Prostate gland (tissue), 2 donors: ENCODE data around the gene CNTNAP2. TPM values are rescaled to one million over a fixed set of nuclear protein-coding genes. Genes with fewer than 3 reads are reported as not detected.

Source experiments
- DNase-seq: peaks from one replicate; pipeline ENCODE4 v3.0.0-alpha.2; 2019; ENCODE audit warnings: low spot score
- H3K27ac ChIP-seq, 2 donors: fragments of 200-600 bp; sonication (generic); 2 replicates each; pipeline ENCODE4 v1.5.1; 2017 to 2019
- H3K27me3 ChIP-seq: fragments of 200-600 bp; sonication (generic); replicated peaks from 2 replicates; pipeline ENCODE4 v1.5.1; 2019; ENCODE audit not compliant: insufficient read depth
- H3K36me3 ChIP-seq, 2 donors: fragments of 200-600 bp; sonication (generic); 1 replicate in 1 of 2; 2 replicates in 1 of 2; pipeline versions ENCODE4 v1.5.1 to v1.8.1; 2017 to 2019
- H3K4me1 ChIP-seq: fragments of 200-600 bp; sonication (generic); replicated peaks from 2 replicates; pipeline ENCODE4 v1.5.1; 2019
- H3K4me3 ChIP-seq, 2 donors: fragments of 200-600 bp; sonication (generic); 2 replicates each; pipeline ENCODE4 v1.5.1; 2017 to 2019
- H3K9me3 ChIP-seq: fragments of 200-600 bp; sonication (generic); 2 replicates; pipeline ENCODE4 v1.5.1; 2017
- POLR2A ChIP-seq: fragments of 450-650 bp; IDR thresholded peaks from one replicate; pipeline ENCODE4 v1.6.1; 2016; ENCODE audit warnings: antibody characterized with exemption, mild to moderate bottlenecking
- POLR2AphosphoS5 ChIP-seq: sonication (generic); formaldehyde crosslinking; IDR thresholded peaks from one replicate; pipeline ENCODE4 v1.6.1; 2017; ENCODE audit warnings: antibody characterized with exemption
- WGBS: methylation state at CpG from one replicate; pipeline ENCODE4 v1.1.5; 2018; 5-methylcytosine and 5-hydroxymethylcytosine counted together
- intact Hi-C: fragments of 100-400 bp; cut with DNase I; formaldehyde crosslinking; loops from one replicate; pipeline ENCODE4 v1.14.2; 2022
- total RNA-seq, 2 donors: library from RNA; depleted of rRNA; stranded (reverse); fragments of >200 nt; gene quantifications; one replicate each; pipeline ENCODE4 v1.1.0, GENCODE V29; 2016
- TF ChIP-seq, protein P1 (sequence below), 4 experiments: fragments of 200-600 bp in 2 of 4; fragments of 450-650 bp in 2 of 4; sonication (generic) in 2 of 4; IDR thresholded peaks; 1 replicate in 3 of 4; 2 replicates in 1 of 4; pipeline ENCODE4 v1.5.1; 2016 to 2019; ENCODE audit warnings: antibody characterized with exemption in 4 of 4, mild to moderate bottlenecking in 2 of 4, moderate library complexity in 2 of 4

The CNTNAP2 gene
- total RNA-seq, 2 donors from 2014 or later, result 10.6 to 43.7 TPM

DNA sequence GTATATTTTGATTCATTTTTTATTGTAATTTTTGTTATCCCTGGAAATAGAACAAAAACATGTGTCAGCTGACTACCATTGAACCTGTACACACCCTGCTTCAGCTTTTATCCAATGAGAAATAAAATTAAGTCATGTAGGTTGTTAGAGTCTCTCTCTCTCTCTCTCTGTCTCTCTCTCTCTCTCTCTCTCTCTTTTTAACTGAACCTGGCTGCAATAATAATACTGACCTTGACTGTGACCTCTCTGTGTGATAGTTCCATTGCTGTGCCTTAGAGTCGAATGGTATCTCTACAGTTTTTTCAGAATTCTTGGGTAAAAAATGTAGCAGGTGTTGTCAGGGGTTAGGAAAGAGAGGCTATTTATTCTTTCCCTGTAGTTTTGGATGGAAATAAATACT lies 637.8 kb downstream of the CNTNAP2 start:
- WGBS, result 76% methylated on average over 1 of the region's 1 CpG
- no peak overlapping the region for H3K27ac ChIP-seq
- TF ChIP-seq POLR2AphosphoS5 (no peak), POLR2A (no peak)
- TF ChIP-seq, protein P1, sequence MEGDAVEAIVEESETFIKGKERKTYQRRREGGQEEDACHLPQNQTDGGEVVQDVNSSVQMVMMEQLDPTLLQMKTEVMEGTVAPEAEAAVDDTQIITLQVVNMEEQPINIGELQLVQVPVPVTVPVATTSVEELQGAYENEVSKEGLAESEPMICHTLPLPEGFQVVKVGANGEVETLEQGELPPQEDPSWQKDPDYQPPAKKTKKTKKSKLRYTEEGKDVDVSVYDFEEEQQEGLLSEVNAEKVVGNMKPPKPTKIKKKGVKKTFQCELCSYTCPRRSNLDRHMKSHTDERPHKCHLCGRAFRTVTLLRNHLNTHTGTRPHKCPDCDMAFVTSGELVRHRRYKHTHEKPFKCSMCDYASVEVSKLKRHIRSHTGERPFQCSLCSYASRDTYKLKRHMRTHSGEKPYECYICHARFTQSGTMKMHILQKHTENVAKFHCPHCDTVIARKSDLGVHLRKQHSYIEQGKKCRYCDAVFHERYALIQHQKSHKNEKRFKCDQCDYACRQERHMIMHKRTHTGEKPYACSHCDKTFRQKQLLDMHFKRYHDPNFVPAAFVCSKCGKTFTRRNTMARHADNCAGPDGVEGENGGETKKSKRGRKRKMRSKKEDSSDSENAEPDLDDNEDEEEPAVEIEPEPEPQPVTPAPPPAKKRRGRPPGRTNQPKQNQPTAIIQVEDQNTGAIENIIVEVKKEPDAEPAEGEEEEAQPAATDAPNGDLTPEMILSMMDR (IDR thresholded peaks at IDR 0.05), result no peak

DNA sequence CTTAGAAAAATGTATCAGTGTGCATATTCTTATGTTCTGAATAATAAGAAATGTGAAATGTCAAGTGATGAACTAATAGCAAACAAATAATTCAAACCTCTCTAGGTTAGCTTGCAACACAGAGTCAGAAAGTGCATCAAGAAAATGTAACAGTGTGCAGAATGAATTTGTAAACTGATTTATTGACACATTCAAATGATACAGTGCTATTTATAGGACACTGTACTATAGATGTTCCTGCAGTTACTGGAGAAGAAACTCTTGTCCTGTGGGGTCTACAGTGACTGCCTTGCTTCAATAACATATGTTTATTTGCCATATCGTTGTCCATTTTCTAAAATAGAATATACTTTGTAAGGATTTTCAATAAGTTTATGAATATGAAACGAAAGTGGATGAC lies 639.0 kb downstream of the CNTNAP2 start:
- whole genome bisulfite sequencing, result 91% methylated on average over 2 of the region's 2 CpGs
- intact Hi-C loops, result no loop called here
- no peaks in the 10 kb centered on the region for H3K9me3 ChIP-seq

More for the DNA sequence above, 637.8 kb downstream of the CNTNAP2 start:
- Histone ChIP-seq H3K36me3 (no peaks in the 10 kb centered on the region), H3K27me3 (no peaks in the 10 kb centered on the region), H3K9me3 (no peaks in the 10 kb centered on the region), H3K4me1 (no peaks in the 10 kb centered on the region), H3K4me3 (no peak overlapping the region)
- intact Hi-C loops, result no loop called here
- DNase-seq, result no peak

DNA sequence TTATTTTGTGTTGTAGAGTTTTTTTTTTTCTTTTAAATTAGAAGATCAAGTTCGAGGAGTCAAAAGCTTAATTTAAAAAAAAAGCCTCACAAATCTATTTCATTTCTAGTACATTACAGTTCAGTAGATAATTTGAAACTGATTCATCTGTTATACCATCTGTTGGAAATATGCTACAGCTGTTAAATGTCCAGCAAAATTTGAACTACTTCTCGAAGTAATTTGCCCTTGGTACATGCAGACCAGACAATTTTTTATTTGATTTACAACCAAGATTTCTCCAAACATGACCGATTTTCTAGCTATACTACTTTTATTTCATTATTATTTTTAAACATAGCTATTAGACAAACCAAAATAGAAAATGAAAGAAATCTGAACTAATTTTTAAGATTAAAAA lies 647.9 kb downstream of the CNTNAP2 start:
- TF ChIP-seq, protein P1 (IDR thresholded peaks at IDR 0.05), result no peak
- TF ChIP-seq POLR2A (no peak), POLR2AphosphoS5 (no peak)
- intact Hi-C loops, result no loop called here
- H3K4me3 ChIP-seq, result no peak overlapping the region
- no peaks in the 10 kb centered on the region for H3K9me3 ChIP-seq
- H3K4me1 ChIP-seq, result no peaks in the 10 kb centered on the region
- DNase-seq, result no peak
- no peak overlapping the region for H3K27ac ChIP-seq
- no peaks in the 10 kb centered on the region for H3K36me3 ChIP-seq
- 42% methylated on average over 3 of the region's 3 CpGs for WGBS
- H3K27me3 ChIP-seq, result no peaks in the 10 kb centered on the region

More for the DNA sequence above, 639.0 kb downstream of the CNTNAP2 start:
- Histone ChIP-seq H3K27me3 (no peaks in the 10 kb centered on the region), H3K4me1 (no peaks in the 10 kb centered on the region), H3K27ac (no peak overlapping the region), H3K36me3 (no peaks in the 10 kb centered on the region), H3K4me3 (no peak overlapping the region)
- TF ChIP-seq POLR2AphosphoS5 (no peak), POLR2A (no peak)
- TF ChIP-seq, protein P1 (IDR thresholded peaks at IDR 0.05), result no peak
- DNase-seq, result no peak

DNA sequence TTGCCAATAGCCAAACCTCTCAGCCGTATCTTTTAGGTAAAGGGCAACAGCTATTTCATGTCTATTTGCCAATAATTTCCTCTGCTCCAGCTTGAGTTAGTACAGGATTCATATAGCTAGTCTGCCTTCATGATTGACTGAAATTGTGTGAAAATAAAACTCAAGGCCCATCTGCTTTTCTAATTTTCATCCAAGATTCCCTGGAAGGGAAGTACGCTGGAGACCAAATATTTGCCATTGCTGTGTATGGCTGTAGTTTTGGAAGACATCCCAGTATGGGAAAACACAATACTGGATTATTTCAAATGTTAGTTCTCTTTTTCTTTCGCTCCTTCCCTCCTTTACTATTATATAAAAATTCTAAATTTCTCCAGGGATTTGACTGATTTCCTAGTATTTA lies 652.4 kb downstream of the CNTNAP2 start:
- H3K36me3 ChIP-seq, result no peaks in the 10 kb centered on the region
- no peak for DNase-seq
- H3K4me3 ChIP-seq, result no peak overlapping the region
- H3K4me1 ChIP-seq, result no peaks in the 10 kb centered on the region
- intact Hi-C loops, result no loop called here
- TF ChIP-seq POLR2AphosphoS5, result no peak
- TF ChIP-seq, protein P1 (IDR thresholded peaks at IDR 0.05), result no peak
- no peak for TF ChIP-seq POLR2A
- 50% methylated on average over 3 of the region's 3 CpGs for WGBS
- H3K27ac ChIP-seq, result no peak overlapping the region
- H3K9me3 ChIP-seq, result no peaks in the 10 kb centered on the region
- H3K27me3 ChIP-seq, result no peaks in the 10 kb centered on the region

DNA sequence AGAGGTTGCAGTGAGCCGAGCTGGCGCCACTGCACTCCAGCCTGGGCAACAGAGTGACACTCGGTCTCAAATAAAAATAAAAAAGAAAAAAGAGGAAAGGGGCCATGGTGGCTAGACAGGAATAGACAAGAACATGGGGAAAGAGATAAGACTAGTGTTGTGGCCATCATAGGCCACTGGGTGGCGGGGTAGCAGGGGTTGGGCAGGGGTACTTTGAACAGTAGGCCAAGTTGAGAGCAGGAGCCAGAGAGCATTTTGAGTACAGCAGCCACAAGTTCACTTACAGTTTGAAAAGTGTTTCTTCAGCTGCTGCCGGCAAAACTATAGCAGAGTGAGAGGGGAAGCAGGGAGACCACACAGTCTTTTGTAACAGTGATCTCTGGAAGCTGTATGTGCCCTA lies 656.0 kb downstream of the CNTNAP2 start:
- H3K4me3 ChIP-seq, result no peak overlapping the region
- H3K4me1 ChIP-seq, result no peaks in the 10 kb centered on the region
- DNase-seq, result no peak
- H3K27ac ChIP-seq, result no peak overlapping the region
- intact Hi-C loops, result no loop called here
- no peaks in the 10 kb centered on the region for H3K36me3 ChIP-seq
- WGBS, result 75% methylated on average over 5 of the region's 5 CpGs
- H3K27me3 ChIP-seq, result no peaks in the 10 kb centered on the region
- TF ChIP-seq, protein P1 (IDR thresholded peaks at IDR 0.05), result no peak
- no peak for TF ChIP-seq POLR2A
- TF ChIP-seq POLR2AphosphoS5, result no peak
- H3K9me3 ChIP-seq, result no peaks in the 10 kb centered on the region
